Activated CD4-positive, alpha-beta T cell treated with anti-CD3 and anti-CD28 coated beads, Interleukin-2, amount 10 ng/mL, durations not matched to agents 24 days and 14 days (primary cell): Measurements from ENCODE around the gene PPP1R1B. TPM values are rescaled to one million over a fixed set of nuclear protein-coding genes. Genes with fewer than 3 reads are reported as not detected.

Experiments
- DNase-seq: peaks from one replicate; pipeline ENCODE4 v3.0.0; 2022
- H3K27ac Mint-ChIP-seq: one replicate; pipeline ENCODE4 v1.8.0; 2022; ENCODE audit warnings: mild to moderate bottlenecking, mixed read lengths
- H3K27me3 Mint-ChIP-seq: one replicate; pipeline ENCODE4 v1.8.0; 2022; ENCODE audit warnings: mixed read lengths
- H3K36me3 Mint-ChIP-seq: one replicate; pipeline ENCODE4 v1.8.0; 2022; ENCODE audit warnings: low read depth, mild to moderate bottlenecking, mixed read lengths
- H3K4me1 Mint-ChIP-seq: one replicate; pipeline ENCODE4 v1.8.0; 2021; ENCODE audit warnings: mixed read lengths
- H3K4me3 Mint-ChIP-seq: one replicate; pipeline ENCODE4 v1.8.0; 2022; ENCODE audit warnings: mild to moderate bottlenecking, moderate library complexity, mixed read lengths
- H3K9me3 Mint-ChIP-seq: one replicate; pipeline ENCODE4 v1.8.0; 2021; ENCODE audit warnings: mixed read lengths
- intact Hi-C: fragments of 100-400 bp; cut with micrococcal nuclease; formaldehyde crosslinking; loops from one replicate; pipeline ENCODE4 v1.15.1; 2023
- total RNA-seq: library from RNA; stranded (reverse); gene quantifications from 2 replicates; pipeline ENCODE4 v1.2.3, GENCODE V29; 2022

PPP1R1B gene
- total RNA-seq, 1 donor from 2014 or later, result not detected

DNA sequence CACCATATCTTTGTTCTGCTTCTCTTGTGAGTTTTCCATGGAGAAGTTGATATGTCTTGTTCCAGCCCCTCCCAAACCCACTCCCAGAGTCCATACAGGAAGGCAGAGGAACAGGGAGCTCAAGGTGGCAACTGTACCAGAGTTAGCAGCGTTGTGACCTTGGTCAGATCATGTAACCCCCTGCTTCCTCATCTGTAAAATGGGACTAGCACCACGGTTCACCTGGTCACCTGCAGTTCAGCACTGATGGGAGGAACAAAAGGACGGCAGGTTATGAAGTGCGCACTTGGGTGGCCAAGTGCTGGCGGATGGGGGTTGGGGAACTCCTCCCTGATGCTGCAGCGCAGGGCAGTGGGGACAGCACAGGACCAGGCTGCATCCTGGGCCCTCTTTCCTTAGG is 11.3 kb upstream of the PPP1R1B start:
- peaks cover 65% of the 10 kb centered on the region for H3K27me3 Mint-ChIP-seq
- H3K4me1 Mint-ChIP-seq, result no peaks in the 10 kb centered on the region
- no peaks in the 10 kb centered on the region for H3K9me3 Mint-ChIP-seq
- H3K36me3 Mint-ChIP-seq, result no peaks in the 10 kb centered on the region
- intact Hi-C loops, result no loop called here
- DNase-seq, result no peak
- no peak overlapping the region for H3K27ac Mint-ChIP-seq
- H3K4me3 Mint-ChIP-seq, result no peak overlapping the region

DNA sequence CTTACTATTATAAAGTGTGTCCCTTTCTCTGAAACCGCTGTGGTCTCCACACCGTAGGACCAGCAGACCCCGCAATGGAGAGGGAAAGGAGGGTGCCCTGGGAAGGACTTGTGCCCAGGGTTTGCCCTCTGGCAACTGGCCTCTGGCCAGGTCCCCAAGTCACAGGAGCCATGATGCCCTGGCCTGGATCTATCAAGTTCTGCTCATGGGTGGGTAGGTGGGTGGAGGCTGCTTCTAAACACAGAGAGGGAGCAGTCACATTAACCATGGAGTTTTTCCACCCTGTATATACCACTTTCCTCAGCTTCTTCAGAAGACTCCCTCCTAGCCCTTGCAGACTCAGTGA is 9.7 kb upstream of the PPP1R1B start:
- Mint-ChIP-seq H3K9me3 (no peaks in the 10 kb centered on the region), H3K27me3 (peaks cover 59% of the 10 kb centered on the region), H3K4me3 (peak overlapping the region; percentile 62), H3K27ac (no peak overlapping the region), H3K4me1 (peaks cover 3% of the 10 kb centered on the region), H3K36me3 (no peaks in the 10 kb centered on the region)
- intact Hi-C loops, result loop anchor here (1.0 kb wide), 1 partner anchor 137 kb away; no protein-coding TSS in a partner anchor
- no peak for DNase-seq

DNA sequence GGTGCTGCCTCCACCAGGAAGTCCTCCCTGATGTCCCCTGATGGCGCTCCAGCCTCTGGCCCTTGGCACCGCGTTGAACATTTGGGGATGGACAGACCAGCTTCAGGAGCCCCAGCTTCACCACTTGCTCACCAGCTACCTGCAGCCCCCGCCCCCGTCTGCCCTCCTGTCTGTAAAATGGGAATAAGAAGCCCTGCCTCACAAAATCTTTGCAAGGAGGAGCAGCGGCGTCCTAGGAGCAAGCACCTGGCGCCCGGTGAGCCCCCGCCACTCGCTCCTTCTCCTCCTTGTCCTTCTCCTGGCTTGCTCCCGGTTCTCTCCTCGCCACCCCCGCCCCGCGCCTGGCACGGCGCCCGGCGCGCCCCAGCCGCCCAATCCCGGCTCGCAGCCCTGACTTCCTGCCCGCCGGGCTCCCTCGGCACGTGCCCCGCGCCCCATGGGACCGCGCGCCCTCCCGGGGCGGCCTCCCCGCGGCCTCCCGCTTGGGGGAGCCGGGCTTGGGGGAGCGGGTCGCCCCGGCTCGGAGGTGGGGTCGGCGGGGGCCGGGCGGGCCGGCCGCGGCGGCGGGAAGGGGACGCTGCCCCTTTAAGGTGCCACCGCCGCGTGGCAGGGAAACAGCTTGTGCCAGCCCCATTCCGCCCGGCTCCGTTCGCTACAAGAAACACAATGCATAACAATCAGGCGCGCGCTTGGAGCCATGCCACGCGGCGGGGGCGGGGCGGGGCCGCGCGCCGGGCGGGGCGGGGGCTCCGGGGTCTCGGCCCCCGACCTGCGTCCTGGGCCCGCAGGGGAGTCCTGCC is 9.1 kb upstream of the PPP1R1B start:
- no peaks in the 10 kb centered on the region for H3K36me3 Mint-ChIP-seq
- intact Hi-C loops, result loop anchor here (1.0 kb wide), 1 partner anchor 137 kb away; no protein-coding TSS in a partner anchor
- peaks cover 59% of the 10 kb centered on the region for H3K27me3 Mint-ChIP-seq
- peak overlapping the region; percentile 73 for H3K4me3 Mint-ChIP-seq
- no peak overlapping the region for H3K27ac Mint-ChIP-seq
- H3K4me1 Mint-ChIP-seq, result peaks cover 7% of the 10 kb centered on the region
- peak; percentile 75 for DNase-seq
- H3K9me3 Mint-ChIP-seq, result no peaks in the 10 kb centered on the region

DNA sequence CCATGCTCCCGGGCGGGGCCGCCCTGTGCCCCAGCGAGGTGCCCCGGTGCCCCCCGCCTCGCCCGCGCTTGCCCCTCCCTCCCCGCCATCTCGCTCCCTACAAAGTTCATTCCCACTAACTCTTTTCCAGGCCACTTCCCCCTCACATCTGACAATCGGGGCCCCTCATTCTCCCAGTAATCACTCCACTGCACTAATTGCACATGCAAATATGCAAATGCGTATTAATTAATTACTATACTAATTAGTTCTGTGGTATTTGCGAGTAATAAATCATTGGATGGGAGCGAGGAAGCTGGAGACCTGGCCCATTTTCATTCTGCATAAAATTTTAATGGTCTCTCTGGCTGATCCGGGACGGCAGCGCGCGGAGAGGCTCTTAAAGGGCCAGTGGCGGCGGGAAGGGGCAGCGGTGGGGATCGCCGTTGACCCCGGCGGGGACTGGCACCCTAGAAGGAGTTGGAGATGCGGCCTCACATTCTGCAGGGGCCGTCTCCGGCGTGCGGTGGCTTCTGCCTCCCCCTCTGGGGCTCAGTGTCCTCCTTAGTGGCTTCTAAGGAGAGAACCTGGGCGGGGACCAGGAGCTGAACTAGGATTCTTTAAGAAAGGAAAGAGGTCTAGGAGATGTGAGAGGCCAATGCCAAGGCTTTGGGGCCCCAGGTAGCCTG is 8.4 kb upstream of the PPP1R1B start:
- no peak for DNase-seq
- peak overlapping the region; percentile 58 for H3K27ac Mint-ChIP-seq
- intact Hi-C loops, result no loop called here
- H3K4me1 Mint-ChIP-seq, result peaks cover 11% of the 10 kb centered on the region
- peaks cover 54% of the 10 kb centered on the region for H3K27me3 Mint-ChIP-seq
- no peaks in the 10 kb centered on the region for H3K36me3 Mint-ChIP-seq
- no peaks in the 10 kb centered on the region for H3K9me3 Mint-ChIP-seq
- H3K4me3 Mint-ChIP-seq, result peak overlapping the region; percentile 73

DNA sequence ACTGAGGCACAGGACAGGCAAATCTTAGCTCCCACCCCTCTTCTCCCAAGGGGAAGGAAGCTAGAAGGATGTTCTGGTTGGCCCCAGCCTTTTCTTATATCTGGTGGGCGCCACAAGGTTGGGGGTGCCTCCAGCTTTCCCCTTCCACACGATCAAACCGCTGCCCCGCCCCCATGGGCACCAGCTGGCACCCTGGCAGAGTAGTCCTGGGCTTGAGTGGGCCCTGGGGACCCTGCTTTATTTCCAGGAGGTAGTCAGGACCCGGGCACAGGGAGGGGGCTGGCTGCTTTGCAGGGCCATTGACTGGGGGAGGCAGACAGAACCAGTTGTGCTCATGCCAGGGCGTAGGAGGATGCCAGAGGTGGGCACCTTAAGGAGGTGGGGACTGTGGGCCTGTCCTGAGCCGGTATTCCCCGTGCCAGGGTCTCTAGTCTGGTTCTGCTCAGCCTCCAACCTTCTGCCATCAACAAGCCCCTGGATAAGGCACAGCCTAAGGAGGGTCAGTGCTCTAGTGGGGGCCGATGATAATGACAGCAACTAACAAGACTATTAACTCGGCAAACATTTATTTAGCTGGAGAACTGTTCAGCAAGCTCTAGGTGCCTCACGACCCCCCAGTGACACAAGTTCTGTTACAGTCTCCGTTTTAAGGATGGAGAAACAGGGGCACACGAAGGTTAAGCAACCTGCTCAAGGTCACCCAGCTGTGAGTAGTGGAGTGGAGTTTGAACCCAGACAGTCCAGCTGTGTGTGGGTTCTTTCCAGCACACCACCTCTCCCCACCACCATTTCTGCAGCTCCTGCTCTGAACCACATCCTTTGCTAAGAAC is 7.6 kb upstream of the PPP1R1B start:
- DNase-seq, result no peak
- peaks cover 57% of the 10 kb centered on the region for H3K27me3 Mint-ChIP-seq
- H3K9me3 Mint-ChIP-seq, result no peaks in the 10 kb centered on the region
- H3K36me3 Mint-ChIP-seq, result no peaks in the 10 kb centered on the region
- no peak overlapping the region for H3K27ac Mint-ChIP-seq
- H3K4me3 Mint-ChIP-seq, result no peak overlapping the region
- intact Hi-C loops, result no loop called here
- H3K4me1 Mint-ChIP-seq, result peaks cover 13% of the 10 kb centered on the region

DNA sequence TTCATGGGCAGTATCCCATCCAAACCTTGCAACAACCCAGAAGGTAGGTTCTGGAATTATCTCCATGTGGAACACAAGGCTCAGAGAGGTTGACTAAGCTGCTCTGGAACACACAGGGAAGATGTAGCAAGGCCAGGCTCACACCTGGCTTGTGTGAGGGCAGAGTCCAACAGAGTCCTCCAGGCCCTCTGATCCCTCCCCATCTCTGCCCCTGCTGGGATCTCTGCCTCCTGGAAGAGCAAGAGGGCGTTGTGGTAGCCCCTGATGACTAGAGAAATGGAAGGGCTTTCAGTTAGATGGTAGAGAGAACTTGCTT is 7.0 kb upstream of the PPP1R1B start:
- no peak overlapping the region for H3K4me3 Mint-ChIP-seq
- H3K9me3 Mint-ChIP-seq, result no peaks in the 10 kb centered on the region
- H3K27ac Mint-ChIP-seq, result no peak overlapping the region
- intact Hi-C loops, result loop anchor here (5.0 kb wide), 1 partner anchor 243 kb away; the partner anchor contains the start of gene IKZF3
- no peak for DNase-seq
- H3K4me1 Mint-ChIP-seq, result peaks cover 13% of the 10 kb centered on the region
- H3K36me3 Mint-ChIP-seq, result no peaks in the 10 kb centered on the region
- peaks cover 56% of the 10 kb centered on the region for H3K27me3 Mint-ChIP-seq

DNA sequence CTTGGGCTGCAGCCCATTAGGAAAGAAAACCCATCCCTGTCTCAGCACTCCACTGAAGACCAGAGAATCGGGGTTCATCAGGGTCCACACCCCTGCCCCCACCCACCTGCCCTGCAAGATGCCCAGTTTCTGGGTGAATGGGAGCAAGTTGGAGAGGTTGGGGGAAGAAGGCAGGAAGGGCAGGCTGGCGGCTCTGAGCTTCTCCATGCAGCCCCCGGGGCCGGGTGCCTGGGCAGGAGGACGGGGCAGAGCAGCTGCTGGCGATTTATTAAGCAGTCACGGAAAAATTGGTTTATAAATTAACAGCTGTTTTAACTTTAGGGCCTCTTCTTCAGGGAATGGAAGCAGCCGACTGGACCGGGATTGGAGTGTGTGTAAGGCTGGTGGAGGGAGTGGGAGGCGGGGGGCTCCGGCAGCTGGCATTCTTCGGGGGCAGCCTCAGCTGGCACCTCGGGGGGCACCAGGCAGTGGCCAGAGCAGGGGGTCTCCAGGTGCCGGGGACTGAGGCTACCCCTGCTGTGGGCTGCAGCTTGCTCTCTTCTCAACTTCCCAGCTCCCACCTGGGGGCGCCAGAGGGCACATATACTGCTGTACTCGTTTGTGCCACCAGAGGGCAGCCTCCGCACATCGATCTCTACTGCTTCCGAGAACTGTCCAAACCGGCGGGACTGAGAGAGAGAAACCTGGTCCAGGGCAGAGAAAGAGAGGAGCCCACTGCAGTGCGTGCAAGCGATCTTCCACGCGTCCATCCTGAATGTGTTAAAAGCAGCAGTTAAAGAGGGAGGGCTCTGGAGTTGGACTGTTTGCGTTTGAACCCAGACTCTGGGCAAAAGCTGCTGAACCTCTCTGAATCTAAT is 5.0 kb upstream of the PPP1R1B start:
- Mint-ChIP-seq H3K4me1 (peaks cover 17% of the 10 kb centered on the region), H3K9me3 (no peaks in the 10 kb centered on the region), H3K27me3 (peaks cover 57% of the 10 kb centered on the region), H3K36me3 (no peaks in the 10 kb centered on the region), H3K27ac (peak overlapping the region; percentile 62), H3K4me3 (peak overlapping the region; percentile 76)
- intact Hi-C loops, result loop anchor here (1.0 to 5.0 kb wide), 5 partner anchors 13 to 359 kb away; partner anchors contain the start of genes IKZF3, MIEN1 and PSMD3
- peak; percentile 97 for DNase-seq

DNA sequence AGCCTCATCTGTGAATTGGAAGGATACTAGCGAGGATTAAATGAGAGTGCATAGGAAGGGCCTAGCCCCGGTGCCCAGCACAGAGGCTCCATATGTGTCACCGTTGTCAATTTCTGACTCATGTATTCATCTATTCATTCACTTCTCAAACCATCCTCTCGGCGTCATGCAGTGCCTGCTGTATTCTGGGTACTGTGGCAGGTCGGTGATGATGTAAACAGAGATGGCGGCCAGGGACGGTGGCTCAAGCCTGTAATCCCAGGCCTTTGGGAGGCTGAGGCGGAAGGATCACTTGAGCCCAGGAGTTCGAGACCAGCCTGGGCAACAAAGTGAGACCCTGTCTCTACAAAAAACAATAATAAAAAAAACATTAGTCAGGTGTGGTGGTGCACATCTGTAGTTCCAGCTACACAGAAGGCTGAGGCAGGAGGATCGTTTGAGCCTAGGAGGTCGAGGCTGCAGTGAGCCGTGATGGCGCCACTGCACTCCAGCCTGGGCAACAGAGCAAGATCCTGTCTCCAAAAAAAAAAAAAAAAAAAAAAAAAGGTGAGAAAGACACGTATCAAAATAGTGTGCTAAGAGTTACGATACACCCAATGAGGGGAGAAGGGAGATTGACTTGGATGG is 4.3 kb upstream of the PPP1R1B start:
- H3K4me3 Mint-ChIP-seq, result peak overlapping the region; percentile 76
- no peak for DNase-seq
- no peaks in the 10 kb centered on the region for H3K9me3 Mint-ChIP-seq
- H3K27ac Mint-ChIP-seq, result peak overlapping the region; percentile 62
- intact Hi-C loops, result loop anchor here (1.0 to 5.0 kb wide), 6 partner anchors 12 to 358 kb away; partner anchors contain the start of genes IKZF3, MIEN1 and PSMD3
- H3K4me1 Mint-ChIP-seq, result peaks cover 17% of the 10 kb centered on the region
- no peaks in the 10 kb centered on the region for H3K36me3 Mint-ChIP-seq
- H3K27me3 Mint-ChIP-seq, result peaks cover 52% of the 10 kb centered on the region

DNA sequence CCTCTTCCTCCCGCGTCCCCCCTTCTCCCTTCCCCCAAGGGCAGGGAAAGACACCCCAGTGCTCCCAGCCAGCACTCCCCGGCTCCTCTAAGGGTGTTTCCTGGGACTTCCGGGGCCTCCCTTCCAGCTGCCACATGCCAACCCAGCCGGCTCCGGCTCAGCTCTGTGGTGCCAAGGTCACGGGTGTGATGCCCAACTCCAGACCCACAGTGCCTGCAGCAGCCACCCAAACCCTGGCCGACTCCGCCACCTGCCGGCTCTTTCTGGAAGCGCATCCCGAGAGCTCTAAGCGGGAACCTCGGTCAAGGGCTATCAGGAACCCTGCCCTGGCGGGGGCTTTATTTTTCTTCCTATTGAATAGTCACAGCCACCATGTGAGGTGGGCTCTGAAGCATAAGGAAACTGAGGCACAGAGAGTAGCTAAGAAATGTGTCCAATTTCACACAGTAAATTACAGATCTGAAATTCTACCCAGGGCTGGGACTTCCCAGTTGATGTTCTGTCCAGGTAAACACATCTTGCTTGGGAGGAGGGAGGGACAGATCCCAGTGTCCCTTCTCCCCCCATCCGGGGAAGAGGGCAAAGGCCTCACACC is 3.3 kb upstream of the PPP1R1B start:
- Mint-ChIP-seq H3K4me1 (peaks cover 17% of the 10 kb centered on the region), H3K4me3 (peak overlapping the region; percentile 33), H3K9me3 (no peaks in the 10 kb centered on the region), H3K27ac (no peak overlapping the region), H3K36me3 (no peaks in the 10 kb centered on the region), H3K27me3 (peaks cover 56% of the 10 kb centered on the region)
- DNase-seq, result peak; percentile 96
- intact Hi-C loops, result loop anchor here (1.0 to 5.0 kb wide), 2 partner anchors 75 to 239 kb away; partner anchors contain the start of gene IKZF3

DNA sequence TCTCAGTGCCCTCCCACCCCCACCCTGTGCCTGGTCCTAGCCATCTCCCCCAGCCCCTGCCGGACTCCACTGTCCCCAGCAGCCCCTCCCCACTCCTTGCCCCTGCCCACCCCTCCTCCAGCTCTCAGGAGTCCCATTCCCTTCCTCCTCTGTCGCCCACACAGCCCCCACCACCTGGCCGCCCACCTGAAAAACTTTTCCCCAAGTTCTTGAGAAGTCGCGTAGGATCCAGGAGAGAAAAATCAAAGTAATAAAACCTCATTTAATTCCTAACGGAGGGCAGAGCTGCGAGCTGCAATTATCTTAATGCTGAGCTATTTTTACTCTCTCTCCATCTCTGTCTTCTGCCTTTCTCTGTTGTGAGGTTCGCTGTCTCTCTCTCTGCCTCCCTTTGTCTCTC is 2.4 kb upstream of the PPP1R1B start:
- no peak overlapping the region for H3K4me3 Mint-ChIP-seq
- no peaks in the 10 kb centered on the region for H3K9me3 Mint-ChIP-seq
- DNase-seq, result no peak
- H3K36me3 Mint-ChIP-seq, result no peaks in the 10 kb centered on the region
- peaks cover 52% of the 10 kb centered on the region for H3K27me3 Mint-ChIP-seq
- intact Hi-C loops, result loop anchor here (5.0 kb wide), 1 partner anchor 238 kb away; the partner anchor contains the start of gene IKZF3
- H3K27ac Mint-ChIP-seq, result no peak overlapping the region
- H3K4me1 Mint-ChIP-seq, result peaks cover 17% of the 10 kb centered on the region

DNA sequence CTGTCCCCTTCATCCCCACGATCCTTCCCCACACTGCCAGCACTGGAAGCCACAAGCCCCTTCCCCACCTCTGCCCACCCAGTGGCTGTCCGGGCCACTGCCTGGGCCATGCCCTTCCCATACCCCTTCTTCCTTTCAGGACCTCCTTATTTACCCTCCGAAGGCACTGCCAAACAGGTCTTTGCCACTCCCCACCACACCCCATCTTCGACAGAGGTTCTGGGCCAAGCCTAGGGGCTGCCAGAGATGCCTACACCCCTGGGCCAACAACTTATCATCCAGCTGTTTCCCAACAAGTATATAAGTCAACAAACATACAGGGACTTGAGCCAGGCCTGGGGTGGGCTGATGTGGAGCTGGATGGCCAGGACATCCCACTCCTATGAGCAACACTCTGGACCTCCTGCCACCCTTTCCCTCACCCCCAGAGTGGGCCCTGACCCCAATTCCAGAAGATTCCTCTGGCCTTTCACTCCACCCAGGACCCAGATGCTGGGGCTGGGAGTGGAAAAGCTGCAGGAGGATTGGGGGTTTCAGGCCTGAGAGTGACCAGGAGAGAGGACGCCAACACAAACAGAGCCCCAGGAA is 1.5 kb upstream of the PPP1R1B start:
- intact Hi-C loops, result no loop called here

DNA sequence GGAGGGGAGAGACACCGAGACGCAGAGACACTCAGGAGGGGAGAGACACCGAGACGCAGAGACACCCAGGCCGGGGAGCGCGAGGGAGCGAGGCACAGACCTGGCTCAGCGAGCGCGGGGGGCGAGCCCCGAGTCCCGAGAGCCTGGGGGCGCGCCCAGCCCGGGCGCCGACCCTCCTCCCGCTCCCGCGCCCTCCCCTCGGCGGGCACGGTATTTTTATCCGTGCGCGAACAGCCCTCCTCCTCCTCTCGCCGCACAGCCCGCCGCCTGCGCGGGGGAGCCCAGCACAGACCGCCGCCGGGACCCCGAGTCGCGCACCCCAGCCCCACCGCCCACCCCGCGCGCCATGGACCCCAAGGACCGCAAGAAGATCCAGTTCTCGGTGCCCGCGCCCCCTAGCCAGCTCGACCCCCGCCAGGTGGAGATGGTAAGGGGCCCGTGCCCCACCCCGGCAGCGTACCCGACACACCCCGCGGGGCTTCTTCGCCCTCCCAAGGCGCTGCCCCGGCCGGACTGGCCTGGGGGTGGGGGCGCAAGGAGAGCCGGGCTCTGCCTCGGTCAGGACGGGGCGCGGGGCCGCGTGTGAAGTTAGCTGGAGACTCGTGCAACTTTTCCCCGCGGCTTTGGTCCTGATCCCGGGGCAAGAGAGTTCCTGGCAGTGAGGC is 427 bp downstream of the PPP1R1B start:
- peaks cover 56% of the 10 kb centered on the region for H3K27me3 Mint-ChIP-seq

More for the DNA sequence above, 1.5 kb upstream of the PPP1R1B start:
- H3K4me1 Mint-ChIP-seq, result peaks cover 17% of the 10 kb centered on the region
- DNase-seq, result no peak
- H3K36me3 Mint-ChIP-seq, result no peaks in the 10 kb centered on the region
- H3K9me3 Mint-ChIP-seq, result no peaks in the 10 kb centered on the region
- no peak overlapping the region for H3K27ac Mint-ChIP-seq
- no peak overlapping the region for H3K4me3 Mint-ChIP-seq
- peaks cover 47% of the 10 kb centered on the region for H3K27me3 Mint-ChIP-seq

More for the DNA sequence above, 427 bp downstream of the PPP1R1B start:
- no peak for DNase-seq
- Mint-ChIP-seq H3K36me3 (no peaks in the 10 kb centered on the region), H3K27ac (no peak overlapping the region), H3K4me1 (peaks cover 23% of the 10 kb centered on the region), H3K9me3 (no peaks in the 10 kb centered on the region), H3K4me3 (no peak overlapping the region)
- intact Hi-C loops, result no loop called here
